ENCODE measurements around the gene PLA2G7.
"Not testable (repeated sequence)": the region's sequence is repeated elsewhere in the genome, so short reads cannot be mapped to it uniquely, and the experiment has no call there.

GRCh38 chr6:46744159-46744725 is 9.1 kb upstream of the PLA2G7 start:
- TF ChIP-seq CTCF (IDR thresholded peaks at IDR 0.05; ENCODE audit: control extremely low read depth in 1 of 3, insufficient read depth in 1 of 3, low read depth in 1 of 3, low read length in 3 of 3); TAF1 (IDR thresholded peaks at IDR 0.05; ENCODE audit: low read depth, low read length); SP4 (IDR thresholded peaks at IDR 0.05; ENCODE audit: low read length); CEBPB (IDR thresholded peaks at IDR 0.05; ENCODE audit: low read depth, low read length); TAF7 (optimal IDR thresholded peaks at IDR 0.05; ENCODE audit: borderline replicate concordance, low read depth, low read length); HDAC2 (IDR thresholded peaks at IDR 0.05; ENCODE audit: borderline replicate concordance in 1 of 2, low read depth in 2 of 2, low read length in 2 of 2); POLR2AphosphoS5 (IDR thresholded peaks at IDR 0.05; ENCODE audit: low read depth, low read length); JUN (IDR thresholded peaks at IDR 0.05; ENCODE audit: low read depth, low read length): not testable (repeated sequence)

All from H1 (cell line).